Islet precursor cell (in vitro differentiated cells): Measurements from ENCODE around the gene ATP2A2.
"Not testable (repeated sequence)": the region's sequence is repeated elsewhere in the genome, so short reads cannot be mapped to it uniquely, and the experiment has no call there.

Experiments
- DNase-seq: peaks from one replicate; pipeline ENCODE4 v3.0.0-alpha.2; 2018

The ATP2A2 gene

GRCh38 chr12:110301065-110301806, 20.2 kb downstream of the ATP2A2 start:
- no peak for DNase-seq

- no peak for DNase-seq
Measured at GRCh38 chr12:110304061-110304551, 23.1 kb downstream of the ATP2A2 start.

GRCh38 chr12:110307372-110307771, 26.3 kb downstream of the ATP2A2 start:
- DNase-seq: no peak

- DNase-seq: no peak
Measured at GRCh38 chr12:110310763-110311162, 29.7 kb downstream of the ATP2A2 start.

GRCh38 chr12:110311903-110312302, 30.9 kb downstream of the ATP2A2 start:
- no peak for DNase-seq

- DNase-seq: no peak
Measured at GRCh38 chr12:110312581-110313360, 31.7 kb downstream of the ATP2A2 start.

GRCh38 chr12:110314308-110314707, 33.3 kb downstream of the ATP2A2 start:
- no peak for DNase-seq

GRCh38 chr12:110316861-110317260, 35.8 kb downstream of the ATP2A2 start:
- no peak for DNase-seq

GRCh38 chr12:110317911-110318310, 36.9 kb downstream of the ATP2A2 start:
- no peak for DNase-seq

GRCh38 chr12:110320550-110320949, 39.5 kb downstream of the ATP2A2 start:
- no peak for DNase-seq

- DNase-seq: no peak
Measured at GRCh38 chr12:110329710-110330109, 48.7 kb downstream of the ATP2A2 start.

- no peak for DNase-seq
Measured at GRCh38 chr12:110330124-110330523, 49.1 kb downstream of the ATP2A2 start.

GRCh38 chr12:110330544-110330943, 49.5 kb downstream of the ATP2A2 start:
- DNase-seq: no peak

- DNase-seq: no peak
Measured at GRCh38 chr12:110333201-110333600, 52.2 kb downstream of the ATP2A2 start.

- no peak for DNase-seq
Measured at GRCh38 chr12:110335481-110336045, 54.5 kb downstream of the ATP2A2 start.

GRCh38 chr12:110337912-110338710, 57.1 kb downstream of the ATP2A2 start:
- no peak for DNase-seq

GRCh38 chr12:110338754-110339153, 57.7 kb downstream of the ATP2A2 start:
- DNase-seq: peak; percentile 49

GRCh38 chr12:110339184-110339952, 58.3 kb downstream of the ATP2A2 start:
- peak; percentile 31 for DNase-seq

GRCh38 chr12:110340261-110340660, 59.2 kb downstream of the ATP2A2 start:
- DNase-seq: not testable (repeated sequence)

GRCh38 chr12:110340706-110341105, 59.7 kb downstream of the ATP2A2 start:
- DNase-seq: peak; percentile 46

GRCh38 chr12:110342157-110342556, 61.1 kb downstream of the ATP2A2 start:
- peak; percentile 45 for DNase-seq

- peak; percentile 13 for DNase-seq
Measured at GRCh38 chr12:110343114-110343513, 62.1 kb downstream of the ATP2A2 start.
